H9 (cell line): Measurements from ENCODE around the gene MC1R. TPM values are rescaled to one million over a fixed set of nuclear protein-coding genes. Genes with fewer than 3 reads are reported as not detected.

Experiments used
- DNase-seq: peaks from one replicate; pipeline ENCODE4 v3.0.0-alpha.2; 2017
- H2AFZ ChIP-seq: one replicate; pipeline ENCODE4 v1.6.1; 2013; ENCODE audit warnings: mild to moderate bottlenecking, low read length, control low read depth, moderate library complexity
- H2AK5ac ChIP-seq: 2 replicates; pipeline ENCODE4 v1.6.1; 2013; ENCODE audit warnings: low read length, control low read depth, mixed read lengths; ENCODE audit not compliant: insufficient read length
- H2BK120ac ChIP-seq: one replicate; pipeline ENCODE4 v1.6.1; 2013; ENCODE audit warnings: low read depth, mild to moderate bottlenecking, low read length, control low read depth, inconsistent platforms; ENCODE audit not compliant: poor library complexity, severe bottlenecking
- H2BK12ac ChIP-seq: 2 replicates; pipeline ENCODE4 v1.6.1; 2013; ENCODE audit warnings: low read length, control low read depth, mixed read lengths, low read depth; ENCODE audit not compliant: insufficient read length
- H2BK15ac ChIP-seq: 2 replicates; pipeline ENCODE4 v1.6.1; 2013; ENCODE audit warnings: low read depth, low read length, control low read depth
- H2BK20ac ChIP-seq: one replicate; pipeline ENCODE4 v1.6.1; 2013; ENCODE audit warnings: low read depth, mild to moderate bottlenecking, low read length, control low read depth, inconsistent platforms; ENCODE audit not compliant: poor library complexity, severe bottlenecking
- H2BK5ac ChIP-seq: 2 replicates; pipeline ENCODE4 v1.6.1; 2013; ENCODE audit warnings: low read length, control low read depth, mixed read lengths; ENCODE audit not compliant: insufficient read length
- H3K14ac ChIP-seq: 2 replicates; pipeline ENCODE4 v1.6.1; 2013; ENCODE audit warnings: low read length, control low read depth; ENCODE audit not compliant: insufficient read depth
- H3K18ac ChIP-seq: 2 replicates; pipeline ENCODE4 v1.6.1; 2013; ENCODE audit warnings: low read depth, mild to moderate bottlenecking, mixed read lengths, low read length, control low read depth; ENCODE audit not compliant: insufficient read length
- H3K23ac ChIP-seq: 2 replicates; pipeline ENCODE4 v1.6.1; 2013; ENCODE audit warnings: low read length, control low read depth, mixed read lengths, low read depth; ENCODE audit not compliant: insufficient read length
- H3K23me2 ChIP-seq: 2 replicates; pipeline ENCODE4 v1.6.1; 2013; ENCODE audit warnings: low read depth, mild to moderate bottlenecking, mixed read lengths, low read length, control low read depth; ENCODE audit not compliant: insufficient read length, poor library complexity, severe bottlenecking
- H3K27ac ChIP-seq: 2 replicates; pipeline ENCODE4 v1.5.1; 2013; ENCODE audit warnings: low read length, control low read depth, mixed read lengths, low read depth; ENCODE audit not compliant: insufficient read length
- H3K27me3 ChIP-seq: 2 replicates; pipeline ENCODE4 v1.6.1; 2013; ENCODE audit warnings: low read length, control low read depth, inconsistent platforms; ENCODE audit not compliant: insufficient read depth
- H3K4ac ChIP-seq: 2 replicates; pipeline ENCODE4 v1.6.1; 2013; ENCODE audit warnings: low read depth, mild to moderate bottlenecking, control low read depth, inconsistent platforms, low read length, moderate library complexity
- H3K4me1 ChIP-seq: 2 replicates; pipeline ENCODE4 v1.6.1; 2013; ENCODE audit warnings: low read length, control low read depth, inconsistent platforms; ENCODE audit not compliant: insufficient read depth
- H3K4me2 ChIP-seq: 2 replicates; pipeline ENCODE4 v1.6.1; 2013; ENCODE audit warnings: low read length, control low read depth, mixed read lengths; ENCODE audit not compliant: insufficient read length, insufficient read depth
- H3K56ac ChIP-seq: 2 replicates; pipeline ENCODE4 v1.6.1; 2013; ENCODE audit warnings: low read depth, mild to moderate bottlenecking, mixed read lengths, low read length, control low read depth; ENCODE audit not compliant: insufficient read length
- H3K79me1 ChIP-seq: 2 replicates; pipeline ENCODE4 v1.6.1; 2013; ENCODE audit warnings: low read depth, mild to moderate bottlenecking, moderate library complexity, low read length, control low read depth, inconsistent platforms; ENCODE audit not compliant: insufficient read depth, poor library complexity, severe bottlenecking
- H3K79me2 ChIP-seq: 2 replicates; pipeline ENCODE4 v1.6.1; 2013; ENCODE audit warnings: low read length, control low read depth, inconsistent platforms; ENCODE audit not compliant: insufficient read depth
- H3K9ac ChIP-seq: 2 replicates; pipeline ENCODE4 v1.6.1; 2013; ENCODE audit warnings: low read length, control low read depth, mixed read lengths; ENCODE audit not compliant: insufficient read length; ENCODE audit errors: extremely low read depth
- H3K9me3 ChIP-seq: one replicate; pipeline ENCODE4 v1.6.1; 2013; ENCODE audit warnings: low read depth, low read length, inconsistent platforms; ENCODE audit not compliant: control insufficient read depth
- H3T11ph ChIP-seq: one replicate; pipeline ENCODE4 v1.6.1; 2013; ENCODE audit warnings: mild to moderate bottlenecking, low read length, control low read depth, inconsistent platforms
- H4K20me1 ChIP-seq: one replicate; pipeline ENCODE4 v1.6.1; 2013; ENCODE audit not compliant: control insufficient read depth, insufficient read length, insufficient read depth
- H4K5ac ChIP-seq: 2 replicates; pipeline ENCODE4 v1.6.1; 2013; ENCODE audit warnings: low read depth, mild to moderate bottlenecking, mixed read lengths, low read length, control low read depth; ENCODE audit not compliant: insufficient read length
- H4K8ac ChIP-seq: replicated peaks from 2 replicates; pipeline ENCODE4 v1.6.1; 2013; ENCODE audit warnings: low read length, control low read depth, mixed read lengths, low read depth; ENCODE audit not compliant: insufficient read length
- H4K91ac ChIP-seq: 2 replicates; pipeline ENCODE4 v1.6.1; 2013; ENCODE audit warnings: low read depth, mild to moderate bottlenecking, moderate library complexity, mixed read lengths, low read length, control low read depth; ENCODE audit not compliant: insufficient read length
- H3K27ac Mint-ChIP-seq, 3 experiments: 2 replicates in 2 of 3; 3 replicates in 1 of 3; pipeline ENCODE4 v1.8.0; 2020 to 2021; ENCODE audit warnings: mixed read lengths in 3 of 3, mild to moderate bottlenecking in 1 of 3, moderate library complexity in 1 of 3
- H3K27me3 Mint-ChIP-seq: 2 replicates; pipeline ENCODE4 v1.8.0; 2021; ENCODE audit warnings: low read depth, mild to moderate bottlenecking, moderate library complexity, mixed read lengths
- H3K36me3 Mint-ChIP-seq, 3 experiments: 2 replicates in 2 of 3; 3 replicates in 1 of 3; pipeline ENCODE4 v1.8.0; 2020 to 2021; ENCODE audit warnings: low read depth in 3 of 3, mixed read lengths in 3 of 3; ENCODE audit not compliant: insufficient read depth in 1 of 3
- H3K4me1 Mint-ChIP-seq, 2 experiments: 2 replicates each; pipeline ENCODE4 v1.8.0; 2020; ENCODE audit warnings: mixed read lengths in 2 of 2
- H3K4me3 Mint-ChIP-seq, 2 experiments: 2 replicates in 1 of 2; 3 replicates in 1 of 2; pipeline ENCODE4 v1.8.0; 2020 to 2021; ENCODE audit warnings: mild to moderate bottlenecking in 2 of 2, mixed read lengths in 2 of 2, moderate library complexity in 1 of 2
- H3K9me3 Mint-ChIP-seq, 2 experiments: 2 replicates in 1 of 2; 3 replicates in 1 of 2; pipeline ENCODE4 v1.8.0; 2020; ENCODE audit warnings: mild to moderate bottlenecking in 2 of 2, mixed read lengths in 2 of 2, moderate library complexity in 1 of 2
- WGBS: extraction: QIAGEN DNeasy Blood & Tissue Kit; methylation state at CpG from one replicate; pipeline ENCODE4 v1.1.7; 2013; ENCODE audit warnings: missing lambda C conversion rate, low lambda C conversion rate, mixed read lengths; ENCODE audit not compliant: insufficient read length; ENCODE audit errors: extremely low coverage; 5-methylcytosine and 5-hydroxymethylcytosine counted together
- total RNA-seq: library from RNA; stranded (reverse); gene quantifications from 2 replicates; pipeline ENCODE4 v1.2.1, GENCODE V29; 2021
- TF ChIP-seq, protein P1 (sequence below): fragments of 200-600 bp; sonication (generic); conservative IDR thresholded peaks from 3 replicates; pipeline ENCODE4 v1.8.0; 2021; ENCODE audit warnings: antibody characterized with exemption, mild to moderate bottlenecking

The MC1R gene
- total RNA-seq, 1 experiment from 2014 or later: 4.7 TPM

DNA sequence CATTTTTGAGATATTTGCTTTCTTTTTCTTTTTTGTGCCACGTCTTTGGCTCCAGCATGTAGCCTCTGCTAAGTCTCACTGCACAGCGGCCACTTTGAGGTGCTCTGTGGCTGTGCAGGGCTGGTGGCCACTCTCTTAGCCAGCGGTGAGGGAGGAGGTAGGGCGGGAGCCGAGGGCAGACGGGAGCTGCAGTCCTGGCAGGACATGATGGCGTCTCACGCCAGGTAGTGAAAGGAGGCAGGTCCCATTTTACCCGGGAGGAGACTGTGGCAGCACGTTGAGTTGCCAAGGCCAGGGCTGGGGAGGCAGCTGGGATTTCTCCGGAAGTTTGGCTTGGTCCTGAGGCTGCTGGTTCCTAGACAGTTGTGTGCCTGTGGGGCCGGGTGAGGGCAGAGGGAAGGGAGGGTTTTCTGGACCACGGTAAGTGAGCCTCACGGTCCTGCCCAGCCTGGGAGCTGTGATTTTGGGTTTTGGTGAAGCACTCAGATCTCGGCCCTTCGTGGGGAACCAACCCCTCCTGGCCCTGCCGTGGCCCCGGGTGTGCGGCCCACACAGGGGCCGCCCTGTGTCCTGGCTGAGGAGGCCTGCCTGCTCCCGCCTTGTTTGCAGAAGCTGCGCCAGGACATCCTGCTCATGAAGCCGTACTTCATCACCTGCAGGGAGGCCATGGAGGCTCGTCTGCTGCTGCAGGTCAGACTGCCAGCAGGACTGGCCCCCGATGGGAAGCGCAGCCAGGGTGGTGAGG, 44.3 kb downstream of the MC1R start:
- Histone ChIP-seq H3K14ac (no peak overlapping the region), H3K4ac (no peak overlapping the region), H3K79me1 (no peaks in the 10 kb centered on the region), H3K4me1 (no peaks in the 10 kb centered on the region), H3K4me2 (no peak overlapping the region), H3K9ac (no peak overlapping the region), H3K27me3 (no peaks in the 10 kb centered on the region), H2BK15ac (no peak overlapping the region), H3K27ac (no peak overlapping the region), H2BK5ac (no peak overlapping the region), H4K91ac (no peak overlapping the region), H2BK12ac (no peak overlapping the region), H4K5ac (no peak overlapping the region), H4K20me1 (no peaks in the 10 kb centered on the region), H3K23me2 (no peaks in the 10 kb centered on the region), H3K18ac (no peak overlapping the region), H3K23ac (no peak overlapping the region), H2AFZ (no peak overlapping the region), H3K79me2 (no peaks in the 10 kb centered on the region), H2AK5ac (no peak overlapping the region), H2BK120ac (no peak overlapping the region), H4K8ac (no peak overlapping the region), H2BK20ac (no peak overlapping the region), H3K56ac (no peak overlapping the region), H3T11ph (no peak overlapping the region), H3K9me3 (no peaks in the 10 kb centered on the region)
- Mint-ChIP-seq H3K4me1 (peaks cover 2 to 3% of the 10 kb centered on the region in 2 experiments; a peak in 3 of 4 replicates), H3K27ac (0 out of 7 replicates have a peak overlapping the region, but pooled peaks of 1 of the 3 experiments have one; percentile 48), H3K9me3 (no peaks in the 10 kb centered on the region; a peak in 1 of 5 replicates), H3K36me3 (peaks cover 14 to 42% (median 22%) of the 10 kb centered on the region in 3 experiments), H3K27me3 (no peaks in the 10 kb centered on the region), H3K4me3 (no peak overlapping the region)
- no CpG with 5 or more reads among the region's 26 CpGs for WGBS
- TF ChIP-seq, protein P1, sequence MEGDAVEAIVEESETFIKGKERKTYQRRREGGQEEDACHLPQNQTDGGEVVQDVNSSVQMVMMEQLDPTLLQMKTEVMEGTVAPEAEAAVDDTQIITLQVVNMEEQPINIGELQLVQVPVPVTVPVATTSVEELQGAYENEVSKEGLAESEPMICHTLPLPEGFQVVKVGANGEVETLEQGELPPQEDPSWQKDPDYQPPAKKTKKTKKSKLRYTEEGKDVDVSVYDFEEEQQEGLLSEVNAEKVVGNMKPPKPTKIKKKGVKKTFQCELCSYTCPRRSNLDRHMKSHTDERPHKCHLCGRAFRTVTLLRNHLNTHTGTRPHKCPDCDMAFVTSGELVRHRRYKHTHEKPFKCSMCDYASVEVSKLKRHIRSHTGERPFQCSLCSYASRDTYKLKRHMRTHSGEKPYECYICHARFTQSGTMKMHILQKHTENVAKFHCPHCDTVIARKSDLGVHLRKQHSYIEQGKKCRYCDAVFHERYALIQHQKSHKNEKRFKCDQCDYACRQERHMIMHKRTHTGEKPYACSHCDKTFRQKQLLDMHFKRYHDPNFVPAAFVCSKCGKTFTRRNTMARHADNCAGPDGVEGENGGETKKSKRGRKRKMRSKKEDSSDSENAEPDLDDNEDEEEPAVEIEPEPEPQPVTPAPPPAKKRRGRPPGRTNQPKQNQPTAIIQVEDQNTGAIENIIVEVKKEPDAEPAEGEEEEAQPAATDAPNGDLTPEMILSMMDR: no peak
- no peak for DNase-seq
